ENCODE measurements around the gene UNC5A.
A peak's percentile ranks its signal among the peaks of the same experiment; 100 is the strongest.

Gene UNC5A

GRCh38 chr5:176810687-176811501 is 535 bp downstream of the UNC5A start:
- Mint-ChIP-seq H3K9me3 (peaks cover 2% of the 10 kb centered on the region), H3K27ac (no peak overlapping the region), H3K4me1 (peaks cover 12% of the 10 kb centered on the region), H3K4me3 (peak overlapping the region; percentile 80 to 87 (median 83)), H3K36me3 (ENCODE audit: low read depth) (no peaks in the 10 kb centered on the region), H3K27me3 (ENCODE audit: low read depth) (peaks cover 90% of the 10 kb centered on the region)
- TF ChIP-seq CTCF (IDR thresholded peaks at IDR 0.05; ENCODE audit: unreplicated experiment in 3 of 3) = no peak

- TF ChIP-seq CTCF (IDR thresholded peaks at IDR 0.05; ENCODE audit: unreplicated experiment in 3 of 3) = peak; percentile 47 to 67 (median 61)
- H3K36me3 Mint-ChIP-seq (ENCODE audit: low read depth) = no peaks in the 10 kb centered on the region
- peak overlapping the region; percentile 31 to 80 (median 44) for H3K4me3 Mint-ChIP-seq
Observed at GRCh38 chr5:176812269-176813259, 2.2 kb downstream of the UNC5A start.

GRCh38 chr5:176813587-176814312 is 3.4 kb downstream of the UNC5A start:
- Mint-ChIP-seq H3K27me3 (ENCODE audit: low read depth) (peaks cover 82% of the 10 kb centered on the region), H3K4me1 (peaks cover 16% of the 10 kb centered on the region), H3K9me3 (peaks cover 2% of the 10 kb centered on the region), H3K36me3 (ENCODE audit: low read depth) (no peaks in the 10 kb centered on the region), H3K27ac (no peak overlapping the region), H3K4me3 (no peak overlapping the region)
- TF ChIP-seq CTCF (IDR thresholded peaks at IDR 0.05; ENCODE audit: unreplicated experiment in 3 of 3) = no peak

More at GRCh38 chr5:176812269-176813259, 2.2 kb downstream of the UNC5A start:
- Mint-ChIP-seq H3K27ac (no peak overlapping the region), H3K9me3 (peaks cover 2% of the 10 kb centered on the region), H3K4me1 (peaks cover 16% of the 10 kb centered on the region), H3K27me3 (ENCODE audit: low read depth) (peaks cover 85% of the 10 kb centered on the region)

GRCh38 chr5:176814313-176814685 is 3.9 kb downstream of the UNC5A start:
- Mint-ChIP-seq H3K9me3 (peaks cover 2% of the 10 kb centered on the region), H3K27ac (no peak overlapping the region), H3K4me1 (peaks cover 11% of the 10 kb centered on the region), H3K36me3 (ENCODE audit: low read depth) (no peaks in the 10 kb centered on the region), H3K4me3 (no peak overlapping the region), H3K27me3 (ENCODE audit: low read depth) (peaks cover 82% of the 10 kb centered on the region)
- no peak for TF ChIP-seq CTCF (IDR thresholded peaks at IDR 0.05; ENCODE audit: unreplicated experiment in 3 of 3)

GRCh38 chr5:176814836-176815438 is 4.6 kb downstream of the UNC5A start:
- Mint-ChIP-seq H3K9me3 (peaks cover 2% of the 10 kb centered on the region), H3K27me3 (ENCODE audit: low read depth) (peaks cover 84% of the 10 kb centered on the region), H3K4me3 (no peak overlapping the region), H3K36me3 (ENCODE audit: low read depth) (no peaks in the 10 kb centered on the region), H3K27ac (no peak overlapping the region), H3K4me1 (peaks cover 9% of the 10 kb centered on the region)
- no peak for TF ChIP-seq CTCF (IDR thresholded peaks at IDR 0.05; ENCODE audit: unreplicated experiment in 3 of 3)

Measured in nephron (organoid).